GM12864 (cell line): ENCODE results near the gene VEZT.

Experiments
- DNase-seq: peaks from one replicate; pipeline ENCODE4 v3.0.0-alpha.2; 2011; ENCODE audit warnings: low read depth
- H3K4me3 ChIP-seq: 2 replicates; pipeline ENCODE4 v1.5.1; 2011; ENCODE audit warnings: mild to moderate bottlenecking, low read depth, low read length, control low read depth
- TF ChIP-seq, protein P1 (sequence below): IDR thresholded peaks from 2 replicates; pipeline ENCODE4 v1.5.1; 2011; ENCODE audit warnings: low read depth, mild to moderate bottlenecking, moderate library complexity, low read length, control low read depth, inconsistent platforms; ENCODE audit errors: missing control alignments

The VEZT gene

DNA sequence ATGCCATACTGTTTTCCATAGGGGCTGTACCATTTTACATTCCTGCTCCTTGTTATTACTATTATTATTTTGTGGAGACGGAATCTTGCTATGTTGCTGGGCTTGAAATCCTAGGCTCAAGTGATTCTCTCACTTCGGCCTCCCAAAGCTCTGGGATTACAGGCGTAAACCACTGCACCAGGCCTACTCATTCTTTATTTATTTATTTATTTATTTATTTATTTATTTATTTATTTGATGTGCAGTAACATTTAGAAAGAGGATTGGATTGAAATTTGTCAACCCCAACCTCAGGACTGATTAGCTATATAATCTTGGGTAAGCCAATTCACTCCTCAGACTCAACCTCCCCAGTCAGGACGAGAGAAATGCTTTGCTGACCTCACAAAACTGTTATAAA is 107.9 kb downstream of the VEZT start:
- TF ChIP-seq, protein P1, sequence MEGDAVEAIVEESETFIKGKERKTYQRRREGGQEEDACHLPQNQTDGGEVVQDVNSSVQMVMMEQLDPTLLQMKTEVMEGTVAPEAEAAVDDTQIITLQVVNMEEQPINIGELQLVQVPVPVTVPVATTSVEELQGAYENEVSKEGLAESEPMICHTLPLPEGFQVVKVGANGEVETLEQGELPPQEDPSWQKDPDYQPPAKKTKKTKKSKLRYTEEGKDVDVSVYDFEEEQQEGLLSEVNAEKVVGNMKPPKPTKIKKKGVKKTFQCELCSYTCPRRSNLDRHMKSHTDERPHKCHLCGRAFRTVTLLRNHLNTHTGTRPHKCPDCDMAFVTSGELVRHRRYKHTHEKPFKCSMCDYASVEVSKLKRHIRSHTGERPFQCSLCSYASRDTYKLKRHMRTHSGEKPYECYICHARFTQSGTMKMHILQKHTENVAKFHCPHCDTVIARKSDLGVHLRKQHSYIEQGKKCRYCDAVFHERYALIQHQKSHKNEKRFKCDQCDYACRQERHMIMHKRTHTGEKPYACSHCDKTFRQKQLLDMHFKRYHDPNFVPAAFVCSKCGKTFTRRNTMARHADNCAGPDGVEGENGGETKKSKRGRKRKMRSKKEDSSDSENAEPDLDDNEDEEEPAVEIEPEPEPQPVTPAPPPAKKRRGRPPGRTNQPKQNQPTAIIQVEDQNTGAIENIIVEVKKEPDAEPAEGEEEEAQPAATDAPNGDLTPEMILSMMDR = no peak
- no peak overlapping the region for H3K4me3 ChIP-seq
- DNase-seq = no peak

DNA sequence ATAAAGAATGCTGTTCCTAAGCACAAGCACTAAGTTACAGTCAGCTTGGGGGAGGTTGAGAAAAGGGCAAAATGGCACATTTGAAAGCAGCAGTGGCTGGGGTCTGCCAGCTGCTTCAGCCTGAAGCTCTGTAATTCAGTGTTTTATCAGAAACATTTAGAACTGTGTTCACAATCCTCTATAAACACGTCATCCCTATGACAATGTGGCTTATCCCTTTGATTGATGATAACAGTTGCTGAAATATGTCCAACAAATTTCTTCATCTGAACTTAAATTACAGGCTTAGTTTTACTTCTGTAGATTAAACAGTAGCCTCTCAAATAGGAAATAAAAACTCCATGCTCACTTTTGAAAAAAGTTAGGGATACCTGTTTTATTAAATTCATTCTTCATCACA is 108.8 kb downstream of the VEZT start:
- H3K4me3 ChIP-seq = no peak overlapping the region
- TF ChIP-seq, protein P1 = no peak
- DNase-seq = no peak

DNA sequence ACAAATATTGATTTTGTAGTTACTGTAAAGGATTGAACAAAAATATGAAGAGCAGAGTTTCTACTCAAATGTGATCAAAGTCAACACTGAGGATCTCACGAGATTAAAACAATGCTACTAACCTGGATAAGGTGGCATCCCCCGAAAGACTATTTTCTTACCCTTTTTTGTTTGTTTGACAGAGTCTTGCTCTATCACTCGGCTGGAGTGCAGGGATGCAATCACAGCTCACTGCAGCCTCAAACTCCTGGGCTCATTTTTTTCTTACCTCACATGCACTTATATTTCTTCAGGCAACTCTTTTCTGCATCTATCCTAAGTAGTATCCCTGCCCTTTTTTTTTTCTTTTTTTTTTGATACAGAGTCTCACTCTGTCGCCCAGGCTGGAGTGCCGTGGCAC is 109.2 kb downstream of the VEZT start:
- no peak overlapping the region for H3K4me3 ChIP-seq
- no peak for DNase-seq
- TF ChIP-seq, protein P1 = no peak

DNA sequence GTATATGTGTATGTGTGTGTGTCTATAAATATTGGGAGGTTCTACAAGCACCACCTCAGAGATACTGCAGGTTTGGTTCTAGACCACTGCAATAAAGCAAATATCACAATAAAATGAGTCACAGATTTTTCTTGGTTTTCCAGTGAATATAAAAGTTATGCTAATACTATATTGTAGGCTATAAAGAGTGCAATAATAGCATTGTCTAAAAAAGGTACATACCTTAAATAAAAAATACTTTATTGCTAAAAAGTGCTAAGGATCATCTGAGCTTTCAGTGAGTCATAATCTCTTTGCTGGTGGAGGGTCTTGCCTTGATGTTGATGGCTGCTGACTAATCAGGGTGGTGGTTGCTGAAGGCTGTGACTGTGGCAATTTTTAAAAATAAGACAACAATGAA is 111.1 kb downstream of the VEZT start:
- DNase-seq = no peak
- H3K4me3 ChIP-seq = no peak overlapping the region
- TF ChIP-seq, protein P1 = no peak

DNA sequence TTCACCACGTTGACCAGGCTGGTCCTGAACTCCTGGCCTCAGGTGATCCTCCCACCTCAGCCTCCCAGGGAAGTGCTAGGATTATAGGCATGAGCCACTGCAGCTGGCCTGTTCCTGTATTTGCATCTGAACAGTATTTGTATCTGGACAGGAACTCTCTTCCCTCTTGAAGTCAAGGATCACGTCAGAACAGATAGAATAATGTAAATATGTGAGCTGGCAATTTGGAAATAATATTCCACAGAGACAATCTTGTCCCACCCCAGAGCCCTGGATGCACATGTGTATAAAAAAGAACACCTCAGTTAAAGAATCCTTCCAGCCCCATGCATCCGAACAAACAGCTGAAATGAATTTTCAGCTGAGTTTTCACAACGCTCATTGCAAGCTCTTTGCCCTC is 118.3 kb downstream of the VEZT start:
- no peak overlapping the region for H3K4me3 ChIP-seq
- TF ChIP-seq, protein P1 = no peak
- DNase-seq = no peak

DNA sequence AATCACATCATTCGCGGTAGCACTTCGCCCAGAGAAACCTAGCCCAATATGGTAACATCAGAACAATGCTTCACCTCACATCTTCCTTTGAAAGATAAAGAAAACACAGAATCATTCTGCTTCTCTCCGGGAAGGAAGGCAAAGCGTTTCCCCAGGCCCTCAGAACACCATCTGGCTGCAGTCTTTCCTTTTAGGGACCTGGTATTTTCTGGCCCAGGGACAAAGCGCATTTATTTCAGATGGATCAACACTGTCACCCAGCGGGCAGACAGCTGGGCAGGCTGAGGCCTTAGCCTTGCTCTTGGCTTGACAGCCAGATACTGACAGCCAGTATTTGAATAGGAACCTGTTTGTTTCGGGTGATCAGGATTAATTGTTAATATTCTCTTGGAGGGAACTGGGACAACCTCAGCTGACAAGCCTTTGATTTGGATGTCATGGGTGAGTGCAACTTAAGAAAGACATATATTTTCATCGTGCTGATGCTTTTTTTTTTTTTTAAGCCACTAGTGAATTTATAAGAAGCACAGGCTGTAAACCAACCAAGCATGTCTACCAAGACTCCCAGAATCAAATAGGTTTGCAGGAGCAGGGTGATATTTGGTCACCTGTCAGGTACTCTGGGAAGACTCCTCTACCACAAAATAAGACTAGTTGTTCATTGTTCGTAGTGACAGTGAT is 118.9 kb downstream of the VEZT start:
- no peak for DNase-seq

More for the DNA sequence above, 118.9 kb downstream of the VEZT start:
- no peak overlapping the region for H3K4me3 ChIP-seq
- TF ChIP-seq, protein P1 = peak; percentile 60
